Occipital lobe (tissue), 2 donors: ENCODE results near the gene OR6F1. TPM values are rescaled to one million over a fixed set of nuclear protein-coding genes. Genes with fewer than 3 reads are reported as not detected.
"Not testable (repeated sequence)": the region's sequence is repeated elsewhere in the genome, so short reads cannot be mapped to it uniquely, and the experiment has no call there.

Source experiments
- DNase-seq: peaks from one replicate; lab custom pipeline; 2025; lab: John Stamatoyannopoulos, UW
- total RNA-seq: library from RNA; depleted of rRNA; stranded (reverse); fragments of >200 nt; gene quantifications from one replicate; pipeline ENCODE4 v1.2.3, GENCODE V29; 2014

Gene OR6F1
- total RNA-seq = not detected

- DNase-seq = no peak
These were observed at the start of gene OR6F1 for GRCh38 chr1:247716546-247716945. TSS of gene OR6F1 (minus strand) at chr1:247716646. CDS start at chr1:247712755, 3,891 bp downstream.

- no peak for DNase-seq
These were observed 44.0 kb upstream of the OR6F1 start, which contains the start of gene OR1C1 for GRCh38 chr1:247760456-247760855. TSS of gene OR1C1 (minus strand) at chr1:247760556. CDS start at chr1:247758406, 2,150 bp downstream.

- DNase-seq = not testable (repeated sequence)
These were observed 37.9 kb upstream of the OR6F1 start for GRCh38 chr1:247754311-247754710.

- DNase-seq = no peak
These were observed 33.4 kb upstream of the OR6F1 start for GRCh38 chr1:247749870-247750269.

GRCh38 chr1:247748041-247748440 is 31.6 kb upstream of the OR6F1 start, which contains the start of gene OR14A2:
TSS of gene OR14A2 (minus strand) at chr1:247748141.
- DNase-seq = no peak

GRCh38 chr1:247747616-247748015 is 31.2 kb upstream of the OR6F1 start:
- no peak for DNase-seq

- no peak for DNase-seq
These were observed 30.0 kb upstream of the OR6F1 start for GRCh38 chr1:247746391-247746935.

GRCh38 chr1:247742215-247742760 is 25.8 kb upstream of the OR6F1 start:
- DNase-seq = not testable (repeated sequence)

GRCh38 chr1:247741756-247742155 is 25.3 kb upstream of the OR6F1 start:
- no peak for DNase-seq

GRCh38 chr1:247740721-247741120 is 24.3 kb upstream of the OR6F1 start:
- DNase-seq = no peak

GRCh38 chr1:247738315-247738714 is 21.9 kb upstream of the OR6F1 start, which contains the start of gene OR14K1:
TSS of gene OR14K1 (plus strand) at chr1:247738615. CDS start at chr1:247738615, 0 bp downstream.
- no peak for DNase-seq

- DNase-seq = no peak
These were observed 4.8 kb upstream of the OR6F1 start for GRCh38 chr1:247721222-247721621.

- DNase-seq = no peak
These were observed 2.7 kb downstream of the OR6F1 start for GRCh38 chr1:247713753-247714152.

GRCh38 chr1:247710681-247711080 is 5.8 kb downstream of the OR6F1 start:
- DNase-seq = not testable (repeated sequence)

- DNase-seq = no peak
These were observed 15.1 kb downstream of the OR6F1 start for GRCh38 chr1:247701338-247701737.

- DNase-seq = no peak
These were observed 35.1 kb downstream of the OR6F1 start for GRCh38 chr1:247681288-247681897.

- no peak for DNase-seq
These were observed 36.3 kb downstream of the OR6F1 start for GRCh38 chr1:247680171-247680570.

GRCh38 chr1:247679639-247680038 is 36.8 kb downstream of the OR6F1 start, which contains the start of gene OR13G1:
TSS of gene OR13G1 (minus strand) at chr1:247679739. CDS start at chr1:247673041, 6,698 bp downstream.
- DNase-seq = no peak

- no peak for DNase-seq
These were observed 47.2 kb downstream of the OR6F1 start for GRCh38 chr1:247669225-247669624.
